Measurements from ENCODE around the gene MEAK7.

DNA sequence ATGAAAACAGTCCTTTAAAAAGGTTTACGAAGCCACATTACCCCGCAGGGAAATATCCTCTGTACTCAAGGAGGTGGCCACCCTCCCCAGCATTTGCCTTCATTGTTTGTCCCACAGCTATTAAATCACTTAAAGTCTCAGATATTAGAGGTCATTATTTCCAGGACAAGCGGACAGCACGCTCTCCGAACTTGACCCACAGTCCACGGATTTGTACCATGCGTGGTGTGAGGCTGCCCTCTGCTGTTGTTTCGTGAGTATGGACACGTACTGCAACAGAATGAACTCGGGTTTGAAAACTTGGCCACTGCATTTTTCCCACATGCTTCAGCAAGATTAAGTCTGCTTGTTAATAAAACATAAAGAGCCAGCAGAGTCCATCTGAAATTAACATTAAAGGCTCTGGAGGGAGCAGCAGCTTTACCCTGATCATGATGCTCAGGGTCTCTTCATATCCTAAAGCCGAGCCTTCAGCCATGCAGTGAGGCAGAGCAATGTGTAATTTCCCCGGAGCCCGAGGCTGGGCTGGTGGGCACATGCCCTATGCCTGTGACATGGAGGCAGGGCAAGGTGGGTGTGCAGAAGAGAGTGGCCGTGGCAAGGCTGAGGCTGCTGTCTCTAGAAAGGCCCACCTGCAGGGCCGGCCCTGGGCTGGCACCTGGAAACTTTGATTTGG lies 19.7 kb downstream of the MEAK7 start:
- TF ChIP-seq POLR2AphosphoS5 (IDR thresholded peaks at IDR 0.05; ENCODE audit: borderline replicate concordance, low read depth, low read length) (no peak), EZH2 (IDR thresholded peaks at IDR 0.05) (no peak)

All from SK-N-MC (cell line).